Measurements from ENCODE around the gene CENPF.

GRCh38 chr1:214707306-214708087 is 104.5 kb downstream of the CENPF start:
- TF ChIP-seq SP1 (IDR thresholded peaks at IDR 0.05): no peak
- TF ChIP-seq ELF4 (IDR thresholded peaks at IDR 0.05): no peak
- TF ChIP-seq L3MBTL2 (conservative IDR thresholded peaks at IDR 0.05): no peak
- TF ChIP-seq SUZ12 (IDR thresholded peaks at IDR 0.05): no peak
- no peak for TF ChIP-seq HDGF (IDR thresholded peaks at IDR 0.05; ENCODE audit: borderline replicate concordance)
- TF ChIP-seq ARNT (IDR thresholded peaks at IDR 0.05): no peak
- TF ChIP-seq FOXK2 (IDR thresholded peaks at IDR 0.05): no peak
- TF ChIP-seq CTBP1 (IDR thresholded peaks at IDR 0.05; ENCODE audit: borderline replicate concordance): no peak
- TF ChIP-seq PKNOX1 (IDR thresholded peaks at IDR 0.05): no peak
- TF ChIP-seq FOXA1 (IDR thresholded peaks at IDR 0.05): no peak
- no peak for TF ChIP-seq LEF1 (IDR thresholded peaks at IDR 0.05; ENCODE audit: borderline replicate concordance)
- TF ChIP-seq ZNF384 (IDR thresholded peaks at IDR 0.05): no peak
- no peak for TF ChIP-seq BHLHE40 (IDR thresholded peaks at IDR 0.05; ENCODE audit: borderline replicate concordance)
